ENCODE data around the gene ADNP2. TPM values are rescaled to one million over a fixed set of nuclear protein-coding genes. Genes with fewer than 3 reads are reported as not detected.

The ADNP2 gene
- total and polyA plus RNA-seq, 4 experiments from 2014 or later, result 7.1 to 20.9 (median 14.7) TPM

GRCh38 chr18:80166240-80166639, 57.2 kb downstream of the ADNP2 start:
- Mint-ChIP-seq H3K27me3 (peaks cover 6 to 20% of the 10 kb centered on the region in 2 donors), H3K9me3 (peaks cover 0 to 26% (median 21%) of the 10 kb centered on the region in 8 donors), H3K4me3 (no peak overlapping the region), H3K27ac (no peak overlapping the region), H3K36me3 (peaks cover 0 to 2% of the 10 kb centered on the region in 2 donors), H3K4me1 (peaks cover 0 to 2% (median under 1%) of the 10 kb centered on the region in 4 donors)
- CTCF ChIA-PET (ENCODE audit: partially characterized antibody), result interaction anchor here (0.7 kb wide), 1 partner anchor 79 kb away, joined by 3 read pairs; no protein-coding TSS in a partner anchor
- Histone ChIP-seq H3K27ac (ENCODE audit: low read depth, low read length) (no peak overlapping the region), H3K27me3 (ENCODE audit: insufficient read depth, low read length) (no peaks in the 10 kb centered on the region), H3K36me3 (ENCODE audit: insufficient read depth, low read length) (no peaks in the 10 kb centered on the region), H3K9me3 (ENCODE audit: control insufficient read depth in 1 of 2, low read length in 2 of 2) (peaks cover 0 to 8% of the 10 kb centered on the region in 2 donors), H3K4me1 (ENCODE audit: insufficient read depth, low read length) (peaks cover 8% of the 10 kb centered on the region), H3K4me3 (ENCODE audit: low read length in 2 of 2) (no peak overlapping the region)
- POLR2A ChIA-PET (ENCODE audit: partially characterized antibody), result no interaction called here
- intact Hi-C loops (cut with micrococcal nuclease), result no loop called here
- DNase-seq, result no peak

GRCh38 chr18:80166725-80167124, 57.7 kb downstream of the ADNP2 start:
- ChIA-PET POLR2A (ENCODE audit: partially characterized antibody) (no interaction called here), CTCF (ENCODE audit: partially characterized antibody) (interaction anchor here (1.5 kb wide), 1 partner anchor 8 kb away, joined by 7 read pairs; no protein-coding TSS in a partner anchor)
- H3K36me3 ChIP-seq (ENCODE audit: insufficient read depth, low read length), result no peaks in the 10 kb centered on the region
- no peak overlapping the region for H3K27ac Mint-ChIP-seq
- H3K4me1 ChIP-seq (ENCODE audit: insufficient read depth, low read length), result peaks cover 8% of the 10 kb centered on the region
- no peak overlapping the region for H3K4me3 Mint-ChIP-seq
- intact Hi-C loops (cut with micrococcal nuclease), result no loop called here
- H3K36me3 Mint-ChIP-seq, result peaks cover 0 to 2% of the 10 kb centered on the region in 2 donors
- no peak overlapping the region for H3K4me3 ChIP-seq (ENCODE audit: low read length in 2 of 2)
- H3K27me3 Mint-ChIP-seq, result peaks cover 8 to 21% of the 10 kb centered on the region in 2 donors
- H3K9me3 ChIP-seq (ENCODE audit: control insufficient read depth in 1 of 2, low read length in 2 of 2), result peaks cover 0 to 8% of the 10 kb centered on the region in 2 donors
- no peaks in the 10 kb centered on the region for H3K27me3 ChIP-seq (ENCODE audit: insufficient read depth, low read length)
- no peak for DNase-seq
- H3K9me3 Mint-ChIP-seq, result peaks cover 0 to 26% (median 21%) of the 10 kb centered on the region in 8 donors
- no peak overlapping the region for H3K27ac ChIP-seq (ENCODE audit: low read depth, low read length)
- peaks cover 3 to 7% (median 4%) of the 10 kb centered on the region in 4 donors for H3K4me1 Mint-ChIP-seq

- Mint-ChIP-seq H3K4me1 (peaks cover 3 to 11% (median 5%) of the 10 kb centered on the region in 4 donors), H3K36me3 (peaks cover 0 to 2% of the 10 kb centered on the region in 2 donors), H3K4me3 (no peak overlapping the region), H3K27me3 (peaks cover 7 to 18% of the 10 kb centered on the region in 2 donors), H3K9me3 (peaks cover 0 to 26% (median 21%) of the 10 kb centered on the region in 8 donors), H3K27ac (no peak overlapping the region)
- H3K27ac ChIP-seq (ENCODE audit: low read depth, low read length), result no peak overlapping the region
- H3K4me3 ChIP-seq (ENCODE audit: low read length in 2 of 2), result no peak overlapping the region
- H3K9me3 ChIP-seq (ENCODE audit: control insufficient read depth in 1 of 2, low read length in 2 of 2), result peaks cover 0 to 8% of the 10 kb centered on the region in 2 donors
- H3K4me1 ChIP-seq (ENCODE audit: insufficient read depth, low read length), result peaks cover 8% of the 10 kb centered on the region
- H3K36me3 ChIP-seq (ENCODE audit: insufficient read depth, low read length), result no peaks in the 10 kb centered on the region
- CTCF ChIA-PET (ENCODE audit: partially characterized antibody), result interaction anchor here (1.5 to 1.7 kb wide), 2 partner anchors 8 to 10 kb away, joined by 4 to 7 read pairs; no protein-coding TSS in a partner anchor
- POLR2A ChIA-PET (ENCODE audit: partially characterized antibody), result no interaction called here
- no peaks in the 10 kb centered on the region for H3K27me3 ChIP-seq (ENCODE audit: insufficient read depth, low read length)
- intact Hi-C loops (cut with micrococcal nuclease), result no loop called here
- no peak for DNase-seq
These were observed 58.3 kb downstream of the ADNP2 start for GRCh38 chr18:80167331-80167730.

- Mint-ChIP-seq H3K36me3 (peaks cover 0 to 2% of the 10 kb centered on the region in 2 donors), H3K9me3 (peaks cover 0 to 26% (median 20%) of the 10 kb centered on the region in 8 donors), H3K27ac (no peak overlapping the region), H3K27me3 (peaks cover 11 to 19% of the 10 kb centered on the region in 2 donors), H3K4me1 (peaks cover 3 to 11% (median 5%) of the 10 kb centered on the region in 4 donors), H3K4me3 (no peak overlapping the region)
- CTCF ChIA-PET (ENCODE audit: partially characterized antibody), result interaction anchor here (1.5 to 1.7 kb wide), 2 partner anchors 9 to 10 kb away, joined by 4 to 7 read pairs; no protein-coding TSS in a partner anchor
- Histone ChIP-seq H3K36me3 (ENCODE audit: insufficient read depth, low read length) (no peaks in the 10 kb centered on the region), H3K4me1 (ENCODE audit: insufficient read depth, low read length) (peaks cover 8% of the 10 kb centered on the region), H3K27me3 (ENCODE audit: insufficient read depth, low read length) (no peaks in the 10 kb centered on the region), H3K27ac (ENCODE audit: low read depth, low read length) (no peak overlapping the region), H3K9me3 (ENCODE audit: control insufficient read depth in 1 of 2, low read length in 2 of 2) (peaks cover 0 to 8% of the 10 kb centered on the region in 2 donors), H3K4me3 (ENCODE audit: low read length in 2 of 2) (no peak overlapping the region)
- intact Hi-C loops (cut with micrococcal nuclease), result no loop called here
- DNase-seq, result peak in 1 of 5 donors; percentile 51
- POLR2A ChIA-PET (ENCODE audit: partially characterized antibody), result no interaction called here
These were observed 58.9 kb downstream of the ADNP2 start for GRCh38 chr18:80167931-80168330.

GRCh38 chr18:80168346-80168745, 59.3 kb downstream of the ADNP2 start:
- intact Hi-C loops (cut with micrococcal nuclease), result no loop called here
- Histone ChIP-seq H3K9me3 (ENCODE audit: control insufficient read depth in 1 of 2, low read length in 2 of 2) (peaks cover 0 to 8% of the 10 kb centered on the region in 2 donors), H3K27me3 (ENCODE audit: insufficient read depth, low read length) (no peaks in the 10 kb centered on the region), H3K36me3 (ENCODE audit: insufficient read depth, low read length) (no peaks in the 10 kb centered on the region), H3K4me1 (ENCODE audit: insufficient read depth, low read length) (peaks cover 8% of the 10 kb centered on the region), H3K27ac (ENCODE audit: low read depth, low read length) (no peak overlapping the region), H3K4me3 (ENCODE audit: low read length in 2 of 2) (no peak overlapping the region)
- no peak for DNase-seq
- ChIA-PET POLR2A (ENCODE audit: partially characterized antibody) (no interaction called here), CTCF (ENCODE audit: partially characterized antibody) (interaction anchor here (1.5 to 1.7 kb wide), 2 partner anchors 9 to 11 kb away, joined by 4 to 7 read pairs; no protein-coding TSS in a partner anchor)
- Mint-ChIP-seq H3K4me1 (peaks cover 3 to 11% (median 5%) of the 10 kb centered on the region in 4 donors), H3K27me3 (peaks cover 13 to 15% of the 10 kb centered on the region in 2 donors), H3K9me3 (peaks cover 0 to 26% (median 20%) of the 10 kb centered on the region in 8 donors), H3K27ac (peak overlapping the region in 1 of 7 donors; percentile 57), H3K4me3 (no peak overlapping the region), H3K36me3 (peaks cover 0 to 2% of the 10 kb centered on the region in 2 donors)

- peaks cover 0 to 21% (median 16%) of the 10 kb centered on the region in 8 donors for H3K9me3 Mint-ChIP-seq
- H3K27ac Mint-ChIP-seq, result peak overlapping the region in 1 of 7 donors; percentile 48
- H3K4me3 ChIP-seq (ENCODE audit: low read length in 2 of 2), result no peak overlapping the region
- H3K27me3 ChIP-seq (ENCODE audit: insufficient read depth, low read length), result no peaks in the 10 kb centered on the region
- DNase-seq, result no peak
- intact Hi-C loops (cut with micrococcal nuclease), result no loop called here
- peaks cover 9% of the 10 kb centered on the region for H3K4me1 ChIP-seq (ENCODE audit: insufficient read depth, low read length)
- peaks cover 0 to 2% of the 10 kb centered on the region in 2 donors for H3K36me3 Mint-ChIP-seq
- no peaks in the 10 kb centered on the region for H3K36me3 ChIP-seq (ENCODE audit: insufficient read depth, low read length)
- H3K4me1 Mint-ChIP-seq, result peaks cover 3 to 11% (median 5%) of the 10 kb centered on the region in 4 donors
- CTCF ChIA-PET (ENCODE audit: partially characterized antibody), result interaction anchor here (1.7 kb wide), 1 partner anchor 11 kb away, joined by 4 read pairs; no protein-coding TSS in a partner anchor
- H3K4me3 Mint-ChIP-seq, result no peak overlapping the region
- no peak overlapping the region for H3K27ac ChIP-seq (ENCODE audit: low read depth, low read length)
- peaks cover 0 to 5% of the 10 kb centered on the region in 2 donors for H3K9me3 ChIP-seq (ENCODE audit: control insufficient read depth in 1 of 2, low read length in 2 of 2)
- peaks cover 13 to 15% of the 10 kb centered on the region in 2 donors for H3K27me3 Mint-ChIP-seq
- POLR2A ChIA-PET (ENCODE audit: partially characterized antibody), result no interaction called here
These were observed 59.9 kb downstream of the ADNP2 start for GRCh38 chr18:80168982-80169381.

- Histone ChIP-seq H3K9me3 (ENCODE audit: control insufficient read depth in 1 of 2, low read length in 2 of 2) (peaks cover 0 to 3% of the 10 kb centered on the region in 2 donors), H3K4me3 (ENCODE audit: low read length in 2 of 2) (no peak overlapping the region), H3K4me1 (ENCODE audit: insufficient read depth, low read length) (peaks cover 13% of the 10 kb centered on the region), H3K27ac (ENCODE audit: low read depth, low read length) (no peak overlapping the region), H3K27me3 (ENCODE audit: insufficient read depth, low read length) (no peaks in the 10 kb centered on the region), H3K36me3 (ENCODE audit: insufficient read depth, low read length) (no peaks in the 10 kb centered on the region)
- no peak overlapping the region for H3K27ac Mint-ChIP-seq
- H3K4me1 Mint-ChIP-seq, result peaks cover 3 to 11% (median 5%) of the 10 kb centered on the region in 4 donors
- CTCF ChIA-PET (ENCODE audit: partially characterized antibody), result interaction anchor here (2.5 kb wide), 1 partner anchor 13 kb away, joined by 10 read pairs; no protein-coding TSS in a partner anchor
- POLR2A ChIA-PET (ENCODE audit: partially characterized antibody), result no interaction called here
- peaks cover 0 to 16% (median 11%) of the 10 kb centered on the region in 8 donors for H3K9me3 Mint-ChIP-seq
- H3K36me3 Mint-ChIP-seq, result peaks cover 0 to 2% of the 10 kb centered on the region in 2 donors
- peaks cover 16 to 19% of the 10 kb centered on the region in 2 donors for H3K27me3 Mint-ChIP-seq
- no peak overlapping the region for H3K4me3 Mint-ChIP-seq
- intact Hi-C loops (cut with micrococcal nuclease), result no loop called here
- no peak for DNase-seq
These were observed 60.5 kb downstream of the ADNP2 start for GRCh38 chr18:80169607-80170006.

Measured in CD4-positive, alpha-beta memory T cell (primary cell).